Spleen (tissue), 11 donors: Measurements from ENCODE around the gene FOSB. TPM values are rescaled to one million over a fixed set of nuclear protein-coding genes. Genes with fewer than 3 reads are reported as not detected.

ENCODE experiments used
- DNase-seq: peaks from one replicate; pipeline ENCODE4 v3.0.0-alpha.2; 2020
- H3K27ac ChIP-seq, 8 donors: fragments of 200-600 bp; sonication (generic) in 7 of 8; 1 replicate in 4 of 8; 2 replicates in 4 of 8; pipeline versions ENCODE4 v1.5.0 to v1.8.0; 2016 to 2021; ENCODE audit warnings: inconsistent platforms in 4 of 8, mild to moderate bottlenecking in 4 of 8, moderate library complexity in 1 of 8
- H3K27me3 ChIP-seq, 7 donors: fragments of 200-600 bp; sonication (generic) in 6 of 7; replicated peaks in 1 of 7; 1 replicate in 4 of 7; 2 replicates in 3 of 7; pipeline versions ENCODE4 v1.5.0 to v1.8.0; 2016 to 2021; ENCODE audit warnings: inconsistent platforms in 3 of 7, mild to moderate bottlenecking in 1 of 7
- H3K36me3 ChIP-seq, 6 donors: fragments of 200-600 bp; sonication (generic) in 5 of 6; 1 replicate in 4 of 6; 2 replicates in 2 of 6; pipeline versions ENCODE4 v1.5.0 to v1.8.0; 2016 to 2021; ENCODE audit warnings: inconsistent platforms in 2 of 6
- H3K4me1 ChIP-seq, 6 donors: fragments of 200-600 bp; sonication (generic) in 5 of 6; 1 replicate in 3 of 6; 2 replicates in 3 of 6; pipeline versions ENCODE4 v1.5.0 to v1.8.0; 2016 to 2021; ENCODE audit warnings: inconsistent platforms in 3 of 6
- H3K4me3 ChIP-seq, 8 donors: fragments of 200-600 bp; sonication (generic) in 7 of 8; 1 replicate in 4 of 8; 2 replicates in 4 of 8; pipeline versions ENCODE4 v1.5.0 to v1.8.0; 2016 to 2021; ENCODE audit warnings: inconsistent platforms in 4 of 8, mild to moderate bottlenecking in 4 of 8, moderate library complexity in 2 of 8
- H3K9me3 ChIP-seq, 8 donors: fragments of 200-600 bp; sonication (generic) in 7 of 8; 1 replicate in 4 of 8; 2 replicates in 4 of 8; pipeline versions ENCODE4 v1.5.0 to v1.8.0; 2016 to 2021; ENCODE audit warnings: inconsistent platforms in 4 of 8
- CTCF ChIP-seq, 11 experiments: fragments of 200-600 bp in 7 of 11; fragments of 450-650 bp in 4 of 11; sonication (generic) in 4 of 11; IDR thresholded peaks in 8 of 11; conservative IDR thresholded peaks in 3 of 11; 1 replicate in 7 of 11; 2 replicates in 4 of 11; pipeline versions ENCODE4 v1.4.0 to v1.8.0; 2016 to 2021; ENCODE audit warnings: antibody characterized with exemption in 11 of 11, inconsistent platforms in 4 of 11, mild to moderate bottlenecking in 1 of 11
- POLR2A ChIP-seq, 3 donors: fragments of 450-650 bp; IDR thresholded peaks; one replicate each; pipeline ENCODE4 v1.5.1; 2017; ENCODE audit warnings: antibody characterized with exemption in 3 of 3, mild to moderate bottlenecking in 1 of 3
- POLR2AphosphoS5 ChIP-seq, 3 donors: sonication (generic); formaldehyde crosslinking; IDR thresholded peaks; one replicate each; pipeline ENCODE4 v1.5.1; 2017; ENCODE audit warnings: antibody characterized with exemption in 3 of 3
- WGBS, 5 donors: extraction: QIAGEN DNeasy Blood & Tissue Kit in 3 of 5; methylation state at CpG; one replicate each; pipeline versions ENCODE4 v1.1.5 to v1.1.7; 2013 to 2018; 5-methylcytosine and 5-hydroxymethylcytosine counted together
- intact Hi-C: fragments of 100-400 bp; cut with DNase I; formaldehyde crosslinking; loops from one replicate; pipeline ENCODE4 v1.15.0; 2023; ENCODE audit warnings: low total_unique reads
- polyA plus RNA-seq, 3 donors: library from polyadenylated mRNA; stranded (reverse); fragments of 200-250 nt; gene quantifications; one replicate each; pipeline ENCODE4 v1.2.1, GENCODE V29; 2013
- total RNA-seq, 7 donors: library from RNA; depleted of rRNA in 3 of 7; stranded (reverse); fragments of >200 nt in 3 of 7; fragmentation: NEBNext Ultra II Directional in 4 of 7; extraction: Animal tissue kit (Norgen Biotek cat#: 25700) in 4 of 7; gene quantifications; one replicate each; pipeline versions ENCODE4 v1.1.0 to v1.2.1, GENCODE V29; 2016 to 2021
- donor health status: healthy with polysubstance abuse.
- donor health status: DM: no; HTN: no; CAD: no; lungs with moderate emphysema.
- donor health status: DM: no; HTN: no; CAD: no.
- donor health status: Bipolar disorder and iron deficiency.
- donor health status: healthy.
- donor health status: DM: no; HTN: no; CAD: no.
- donor health status: DM: yes; HTN: yes; CAD: no.

Gene FOSB
- total and polyA plus RNA-seq, 10 donors = 0.42 to 41.7 (median 1.5) TPM

- intact Hi-C loops = no loop called here
- Histone ChIP-seq H3K27me3 (peaks cover 0 to 37% (median 17%) of the 10 kb centered on the region in 7 donors), H3K4me3 (no peak overlapping the region), H3K36me3 (no peaks in the 10 kb centered on the region), H3K4me1 (peaks cover 22 to 79% (median 46%) of the 10 kb centered on the region in 6 donors), H3K27ac (peak overlapping the region in 7 of 8 donors; percentile 32 to 86 (median 56)), H3K9me3 (no peaks in the 10 kb centered on the region)
- DNase-seq = no peak
- no peak for TF ChIP-seq POLR2AphosphoS5 (IDR thresholded peaks at IDR 0.05)
- no peak for TF ChIP-seq POLR2A (IDR thresholded peaks at IDR 0.05)
- no peak for TF ChIP-seq CTCF (IDR thresholded peaks at IDR 0.05 in 8 of 11, conservative IDR thresholded peaks at IDR 0.05 in 3 of 11)
- 32 to 57% (median 45%) methylated on average over 5 of the region's 5 CpGs for WGBS, 5 donors
Observed at GRCh38 chr19:45502111-45502510, 34.3 kb downstream of the FOSB start.

DNA sequence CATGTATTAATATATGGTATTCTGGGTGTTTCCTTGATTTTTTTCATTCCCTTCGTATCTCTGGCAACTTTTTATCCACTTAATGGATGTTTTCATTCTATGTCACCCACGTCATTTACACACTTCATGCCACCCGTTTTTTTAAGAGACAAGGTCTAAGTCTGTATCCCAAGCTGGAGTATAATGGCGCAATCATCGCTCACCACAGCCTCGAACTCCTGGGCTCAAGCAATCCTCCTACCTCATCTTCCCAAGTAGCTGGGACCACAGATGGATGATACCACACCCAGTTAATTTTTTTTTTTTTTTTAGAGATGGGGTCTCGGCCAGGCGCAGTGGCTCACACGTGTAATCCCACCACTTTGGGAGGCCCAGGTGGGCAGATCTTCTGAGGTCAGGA is 36.1 kb downstream of the FOSB start:
- DNase-seq = no peak
- Histone ChIP-seq H3K4me1 (peaks cover 11 to 65% (median 28%) of the 10 kb centered on the region in 6 donors), H3K27ac (peak overlapping the region in 1 of 8 donors; percentile 86), H3K9me3 (no peaks in the 10 kb centered on the region), H3K4me3 (no peak overlapping the region), H3K27me3 (peaks cover 0 to 19% (median 7%) of the 10 kb centered on the region in 7 donors), H3K36me3 (no peaks in the 10 kb centered on the region)
- intact Hi-C loops = no loop called here
- TF ChIP-seq CTCF (IDR thresholded peaks at IDR 0.05 in 8 of 11, conservative IDR thresholded peaks at IDR 0.05 in 3 of 11) = no peak
- no peak for TF ChIP-seq POLR2AphosphoS5 (IDR thresholded peaks at IDR 0.05)
- no peak for TF ChIP-seq POLR2A (IDR thresholded peaks at IDR 0.05)
- 78 to 95% (median 85%) methylated on average over 9 of the region's 9 CpGs for WGBS, 5 donors

DNA sequence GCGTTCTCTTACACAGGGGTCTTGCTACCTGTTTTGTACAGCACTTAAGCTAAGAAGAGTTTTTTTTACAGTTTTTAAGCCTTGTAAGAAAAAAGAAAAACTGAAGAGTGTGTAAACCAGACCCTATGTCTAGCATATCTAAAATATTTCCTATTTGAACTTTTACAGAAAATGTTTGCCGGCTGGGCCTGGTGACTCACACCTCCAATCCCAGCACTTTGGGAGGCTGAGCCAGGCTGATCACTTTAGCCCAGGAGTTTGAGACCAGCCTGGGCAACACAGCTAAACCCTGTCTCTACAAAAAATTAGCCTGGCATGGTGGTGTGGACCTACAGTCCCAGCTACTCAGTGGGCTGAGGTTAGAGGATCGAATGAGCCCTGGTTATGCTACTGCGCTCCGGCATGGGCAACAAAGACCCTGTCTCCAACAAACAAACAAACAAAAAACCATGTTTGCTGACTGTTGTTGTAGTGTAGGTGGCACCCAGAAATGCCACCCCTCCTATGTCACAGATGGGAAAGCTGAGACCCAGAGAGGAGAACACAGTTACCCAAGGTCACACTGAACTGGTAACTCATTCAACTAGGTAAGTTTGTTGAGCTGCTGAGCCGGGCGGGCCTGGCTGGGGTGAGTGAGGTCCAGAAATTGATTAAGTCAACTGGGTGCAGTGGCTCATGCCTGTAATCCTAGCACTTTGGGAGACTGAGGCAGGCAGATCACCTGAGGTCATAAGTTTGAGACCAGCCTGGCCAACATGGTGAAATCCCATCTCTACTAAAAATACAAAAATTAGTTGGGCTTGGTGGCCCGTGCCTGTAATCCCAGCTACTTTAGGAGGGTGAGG is 37.6 kb downstream of the FOSB start:
- Histone ChIP-seq H3K27ac (peak overlapping the region; percentile 96 to 100 (median 97)), H3K9me3 (no peaks in the 10 kb centered on the region), H3K27me3 (peaks cover 0 to 5% (median 0%) of the 10 kb centered on the region in 7 donors), H3K4me3 (peak overlapping the region in 1 of 8 donors; percentile 99), H3K4me1 (peaks cover 17 to 65% (median 27%) of the 10 kb centered on the region in 6 donors), H3K36me3 (peaks cover 0 to 4% (median 0%) of the 10 kb centered on the region in 6 donors)
- TF ChIP-seq POLR2AphosphoS5 (IDR thresholded peaks at IDR 0.05) (no peak), POLR2A (IDR thresholded peaks at IDR 0.05) (no peak), CTCF (IDR thresholded peaks at IDR 0.05 in 8 of 11, conservative IDR thresholded peaks at IDR 0.05 in 3 of 11) (no peak)
- DNase-seq = no peak
- 85 to 95% (median 90%) methylated on average over 8 of the region's 8 CpGs for WGBS, 5 donors
- intact Hi-C loops = no loop called here

- TF ChIP-seq CTCF (IDR thresholded peaks at IDR 0.05 in 8 of 11, conservative IDR thresholded peaks at IDR 0.05 in 3 of 11) = no peak
- TF ChIP-seq POLR2A (IDR thresholded peaks at IDR 0.05) = no peak
- no peak for TF ChIP-seq POLR2AphosphoS5 (IDR thresholded peaks at IDR 0.05)
- Histone ChIP-seq H3K36me3 (peaks cover 0 to 10% (median 0%) of the 10 kb centered on the region in 6 donors), H3K27me3 (peaks cover 0 to 1% (median 0%) of the 10 kb centered on the region in 7 donors), H3K27ac (peak overlapping the region; percentile 96 to 100 (median 97)), H3K9me3 (no peaks in the 10 kb centered on the region), H3K4me1 (peaks cover 21 to 65% (median 33%) of the 10 kb centered on the region in 6 donors), H3K4me3 (peak overlapping the region in 6 of 8 donors; percentile 96 to 100 (median 98))
- WGBS, 5 donors = 33 to 74% (median 59%) methylated on average over 5 of the region's 5 CpGs
- DNase-seq = no peak
- intact Hi-C loops = no loop called here
Observed at GRCh38 chr19:45505996-45506245, 38.1 kb downstream of the FOSB start.
